ENCODE data around the gene SNX13. TPM values are rescaled to one million over a fixed set of nuclear protein-coding genes. Genes with fewer than 3 reads are reported as not detected.

Gene SNX13, protein sequence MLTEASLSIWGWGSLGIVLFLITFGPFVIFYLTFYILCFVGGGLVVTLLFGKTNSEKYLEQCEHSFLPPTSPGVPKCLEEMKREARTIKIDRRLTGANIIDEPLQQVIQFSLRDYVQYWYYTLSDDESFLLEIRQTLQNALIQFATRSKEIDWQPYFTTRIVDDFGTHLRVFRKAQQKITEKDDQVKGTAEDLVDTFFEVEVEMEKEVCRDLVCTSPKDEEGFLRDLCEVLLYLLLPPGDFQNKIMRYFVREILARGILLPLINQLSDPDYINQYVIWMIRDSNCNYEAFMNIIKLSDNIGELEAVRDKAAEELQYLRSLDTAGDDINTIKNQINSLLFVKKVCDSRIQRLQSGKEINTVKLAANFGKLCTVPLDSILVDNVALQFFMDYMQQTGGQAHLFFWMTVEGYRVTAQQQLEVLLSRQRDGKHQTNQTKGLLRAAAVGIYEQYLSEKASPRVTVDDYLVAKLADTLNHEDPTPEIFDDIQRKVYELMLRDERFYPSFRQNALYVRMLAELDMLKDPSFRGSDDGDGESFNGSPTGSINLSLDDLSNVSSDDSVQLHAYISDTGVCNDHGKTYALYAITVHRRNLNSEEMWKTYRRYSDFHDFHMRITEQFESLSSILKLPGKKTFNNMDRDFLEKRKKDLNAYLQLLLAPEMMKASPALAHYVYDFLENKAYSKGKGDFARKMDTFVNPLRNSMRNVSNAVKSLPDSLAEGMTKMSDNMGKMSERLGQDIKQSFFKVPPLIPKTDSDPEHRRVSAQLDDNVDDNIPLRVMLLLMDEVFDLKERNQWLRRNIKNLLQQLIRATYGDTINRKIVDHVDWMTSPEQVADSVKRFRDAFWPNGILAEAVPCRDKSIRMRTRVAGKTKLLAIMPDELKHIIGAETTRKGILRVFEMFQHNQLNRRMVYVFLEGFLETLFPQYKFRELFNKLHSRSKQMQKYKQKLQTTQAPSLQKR
- total RNA-seq (58.1 and 62.6 TPM in 2 replicates), polyA plus RNA-seq (6.5 and 11.0 TPM in 2 replicates), polyA minus RNA-seq (19.6 and 22.7 TPM in 2 replicates)
- 46.9 TPM for total RNA-seq (2013)

DNA sequence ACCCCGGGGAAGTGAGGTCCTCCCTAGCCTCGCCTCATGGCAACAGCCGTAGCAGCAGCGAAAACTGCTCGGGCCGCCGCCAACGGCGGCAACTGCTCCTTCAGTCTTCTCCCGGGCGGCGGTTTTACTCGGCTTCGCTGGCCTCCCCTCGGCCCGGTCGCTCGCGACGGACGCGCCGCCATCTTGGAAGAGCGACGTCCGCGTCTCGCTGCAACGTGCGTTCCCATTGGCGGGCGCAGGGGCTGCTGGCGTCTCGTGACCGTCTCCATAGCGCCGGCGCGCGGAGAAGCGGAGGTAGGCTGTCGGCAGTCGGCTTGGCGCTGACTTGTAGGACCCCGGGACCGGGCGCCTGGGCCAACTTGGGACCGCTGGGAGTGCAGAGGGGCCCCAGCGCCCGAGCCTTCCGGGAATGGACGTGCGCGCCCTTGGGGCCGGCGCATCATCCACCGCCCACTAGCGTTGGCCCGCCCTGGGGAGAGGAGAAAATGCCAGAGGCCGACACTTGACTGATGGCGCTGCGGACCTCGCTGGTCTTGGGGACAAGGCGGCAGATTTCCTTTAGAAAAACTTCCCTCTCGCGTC is at the start of gene SNX13:
Gene SNX13 (minus strand): TSS at position 193 of the 582 bp plus-strand sequence. CDS start 199 bp downstream, outside the sequence.
- H3K27ac Mint-ChIP-seq: peak within 1 kb of the TSS; percentile 99
- Histone ChIP-seq H3K4me2 (replicated peaks; ENCODE audit: low read depth, low read length, poor library complexity, severe bottlenecking) (peak within 1 kb of the TSS; percentile 81), H3K4me1 (ENCODE audit: control insufficient read depth in 2 of 2, insufficient read depth in 2 of 2, low read length in 2 of 2) (peaks cover 14 to 22% of the 10 kb centered on the region in 2 donors), H3K79me2 (ENCODE audit: control insufficient read depth, insufficient read depth, low read length) (peaks cover 44% of the 10 kb centered on the region), H3K36me3 (replicated peaks in 1 of 2; ENCODE audit: control extremely low read depth in 1 of 2, control insufficient read depth in 1 of 2, extremely low read depth in 1 of 2, insufficient read depth in 2 of 2, low read length in 1 of 2) (no peaks in the 10 kb centered on the region), H3K4me3 (ENCODE audit: control extremely low read depth in 1 of 5, extremely low read depth in 1 of 5, insufficient read depth in 1 of 5, low read depth in 2 of 5, low read length in 4 of 5) (peak within 1 kb of the TSS; percentile 81 to 96 (median 95)), H3K9ac (ENCODE audit: low read length) (peak within 1 kb of the TSS; percentile 86), H2AFZ (ENCODE audit: insufficient read depth, low read depth, low read length, poor library complexity, severe bottlenecking) (peak within 1 kb of the TSS; percentile 92), H4K20me1 (ENCODE audit: control insufficient read depth, insufficient read depth, low read length, poor library complexity, severe bottlenecking) (no peaks in the 10 kb centered on the region), H3K9me3 (ENCODE audit: control extremely low read depth in 1 of 3, control insufficient read depth in 2 of 3, insufficient read depth in 1 of 3, low read length in 2 of 3) (no peaks in the 10 kb centered on the region), H3K27me3 (replicated peaks in 1 of 4; ENCODE audit: control extremely low read depth in 1 of 4, control insufficient read depth in 3 of 4, insufficient read depth in 4 of 4, low read length in 3 of 4) (no peaks in the 10 kb centered on the region), H3K27ac (ENCODE audit: low read length in 2 of 2) (peak within 1 kb of the TSS; percentile 97)
- DNase-seq (peak; percentile 95), ATAC-seq (ENCODE audit: low read depth) (peak; percentile 90)
- TF ChIP-seq, protein P1, sequence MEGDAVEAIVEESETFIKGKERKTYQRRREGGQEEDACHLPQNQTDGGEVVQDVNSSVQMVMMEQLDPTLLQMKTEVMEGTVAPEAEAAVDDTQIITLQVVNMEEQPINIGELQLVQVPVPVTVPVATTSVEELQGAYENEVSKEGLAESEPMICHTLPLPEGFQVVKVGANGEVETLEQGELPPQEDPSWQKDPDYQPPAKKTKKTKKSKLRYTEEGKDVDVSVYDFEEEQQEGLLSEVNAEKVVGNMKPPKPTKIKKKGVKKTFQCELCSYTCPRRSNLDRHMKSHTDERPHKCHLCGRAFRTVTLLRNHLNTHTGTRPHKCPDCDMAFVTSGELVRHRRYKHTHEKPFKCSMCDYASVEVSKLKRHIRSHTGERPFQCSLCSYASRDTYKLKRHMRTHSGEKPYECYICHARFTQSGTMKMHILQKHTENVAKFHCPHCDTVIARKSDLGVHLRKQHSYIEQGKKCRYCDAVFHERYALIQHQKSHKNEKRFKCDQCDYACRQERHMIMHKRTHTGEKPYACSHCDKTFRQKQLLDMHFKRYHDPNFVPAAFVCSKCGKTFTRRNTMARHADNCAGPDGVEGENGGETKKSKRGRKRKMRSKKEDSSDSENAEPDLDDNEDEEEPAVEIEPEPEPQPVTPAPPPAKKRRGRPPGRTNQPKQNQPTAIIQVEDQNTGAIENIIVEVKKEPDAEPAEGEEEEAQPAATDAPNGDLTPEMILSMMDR (IDR thresholded peaks at IDR 0.05): no peak
- no peak for TF ChIP-seq EZH2 (IDR thresholded peaks at IDR 0.05; ENCODE audit: borderline replicate concordance, insufficient read depth, low read depth, low read length, poor library complexity, severe bottlenecking)
- peaks cover 38% of the 10 kb centered on the region for H3K4me1 Mint-ChIP-seq
- peak within 1 kb of the TSS; percentile 98 for H3K4me3 Mint-ChIP-seq
- POLR2A ChIA-PET: no interaction called here
- CTCF ChIA-PET: no interaction called here
- no peaks in the 10 kb centered on the region for H3K9me3 Mint-ChIP-seq (ENCODE audit: insufficient read depth)
- under 1% methylated on average over 64 of the region's 66 CpGs for whole genome bisulfite sequencing (ENCODE audit: insufficient coverage)
- no peaks in the 10 kb centered on the region for H3K27me3 Mint-ChIP-seq
- intact Hi-C loops (cut with micrococcal nuclease): loop anchor here (2.0 to 10.0 kb wide), 3 partner anchors 354 to 643 kb away; partner anchors contain the start of gene AHR
